DMS153 (cell line): ENCODE data around the gene UBN1.

Experiments
- DNase-seq: peaks from one replicate; lab custom pipeline; 2025; lab: John Stamatoyannopoulos, UW

Gene UBN1

DNA sequence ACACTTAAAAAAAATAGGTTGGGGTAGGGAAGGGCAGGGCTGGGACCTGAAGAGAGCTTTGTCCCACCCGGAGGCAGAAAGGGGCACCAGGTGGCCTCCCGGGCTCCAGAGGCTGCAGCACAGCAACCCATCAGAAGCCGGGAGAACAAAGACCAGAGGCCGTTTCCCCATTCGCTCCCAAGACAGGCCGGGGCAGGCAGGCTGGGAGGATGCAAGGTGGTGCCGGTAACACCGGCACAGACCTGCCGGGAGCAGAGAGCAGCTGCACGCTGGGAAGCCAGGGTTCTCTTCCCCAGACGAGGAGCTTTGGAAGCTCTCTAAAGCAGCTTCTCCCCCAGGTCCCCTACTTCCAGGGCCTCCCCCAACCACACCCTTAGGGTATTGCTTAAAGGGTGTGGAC lies 84.1 kb downstream of the UBN1 start:
- DNase-seq = no peak
